GM12892 (cell line): ENCODE data around the gene DAPK2.
A peak's percentile ranks its signal among the peaks of the same experiment; 100 is the strongest.

ENCODE experiments used
- DNase-seq: peaks from one replicate; pipeline ENCODE4 v3.0.0; 2011; ENCODE audit not compliant: insufficient read length
- FAIRE-seq: peaks from 2 replicates; lab custom pipeline; 2011; peaks lifted over from hg19 to GRCh38; lab: Jason Lieb, UNC
- POLR2A ChIP-seq: IDR thresholded peaks from 2 replicates; pipeline ENCODE4 v1.6.1; 2011; ENCODE audit warnings: low read depth, low read length, control low read depth
- POLR2AphosphoS5 ChIP-seq: IDR thresholded peaks from 2 replicates; pipeline ENCODE4 v1.6.1; 2011; ENCODE audit warnings: low read depth, low read length, control low read depth
- TAF1 ChIP-seq: IDR thresholded peaks from 2 replicates; pipeline ENCODE4 v1.6.1; 2011; ENCODE audit warnings: low read depth, mild to moderate bottlenecking, control low read depth, low read length, borderline replicate concordance

DAPK2 gene

GRCh38 chr15:63990454-63990853 is 55.8 kb downstream of the DAPK2 start:
- FAIRE-seq: no peak
- no peak for DNase-seq
- TF ChIP-seq POLR2A (no peak), POLR2AphosphoS5 (no peak), TAF1 (no peak)

GRCh38 chr15:63987796-63988378 is 58.4 kb downstream of the DAPK2 start:
- TF ChIP-seq POLR2AphosphoS5 (no peak), POLR2A (no peak), TAF1 (no peak)
- FAIRE-seq: peak; percentile 14
- no peak for DNase-seq

GRCh38 chr15:63986751-63987341 is 59.4 kb downstream of the DAPK2 start:
- TF ChIP-seq POLR2AphosphoS5: no peak
- no peak; the same call in 1 of the 2 replicates for TF ChIP-seq POLR2A
- FAIRE-seq: peak; percentile 94
- DNase-seq: peak; percentile 42

GRCh38 chr15:63986185-63986680 is 60.1 kb downstream of the DAPK2 start:
- DNase-seq (no peak), FAIRE-seq (no peak)
- TF ChIP-seq POLR2A: no peak
- no peak for TF ChIP-seq TAF1
- TF ChIP-seq POLR2AphosphoS5: no peak

- no peak for DNase-seq
- peak; percentile 67 for FAIRE-seq
- no peak for TF ChIP-seq POLR2AphosphoS5
- TF ChIP-seq POLR2A: no peak
- no peak for TF ChIP-seq TAF1
Measured at GRCh38 chr15:63985221-63986184, 60.8 kb downstream of the DAPK2 start.

GRCh38 chr15:63984331-63984730 is 62.0 kb downstream of the DAPK2 start:
- FAIRE-seq (no peak), DNase-seq (no peak)
- TF ChIP-seq TAF1 (no peak), POLR2A (no peak), POLR2AphosphoS5 (no peak)

- DNase-seq (no peak), FAIRE-seq (peak; percentile 81)
- TF ChIP-seq POLR2AphosphoS5 (no peak), TAF1 (no peak), POLR2A (no peak)
Measured at GRCh38 chr15:63983061-63983711, 63.1 kb downstream of the DAPK2 start.

- DNase-seq (no peak), FAIRE-seq (no peak)
- TF ChIP-seq TAF1 (no peak), POLR2AphosphoS5 (no peak), POLR2A (no peak)
Measured at GRCh38 chr15:63982381-63982854, 63.9 kb downstream of the DAPK2 start.

GRCh38 chr15:63981596-63982320 is 64.5 kb downstream of the DAPK2 start:
- TF ChIP-seq POLR2A (no peak), TAF1 (no peak), POLR2AphosphoS5 (no peak)
- DNase-seq (no peak), FAIRE-seq (no peak)

- FAIRE-seq (no peak), DNase-seq (no peak)
- TF ChIP-seq POLR2A (no peak), TAF1 (no peak), POLR2AphosphoS5 (no peak)
Measured at GRCh38 chr15:63979262-63979793, 67.0 kb downstream of the DAPK2 start.
